CD4-positive, alpha-beta T cell treated with Interleukin-12 subunit alpha and Interleukin-12 subunit beta, for 1 hour (primary cell): ENCODE measurements around the gene TSSK2.

Experiments
- DNase-seq: peaks from one replicate; pipeline ENCODE4 v3.0.0-alpha.2; 2020

The TSSK2 gene

DNA sequence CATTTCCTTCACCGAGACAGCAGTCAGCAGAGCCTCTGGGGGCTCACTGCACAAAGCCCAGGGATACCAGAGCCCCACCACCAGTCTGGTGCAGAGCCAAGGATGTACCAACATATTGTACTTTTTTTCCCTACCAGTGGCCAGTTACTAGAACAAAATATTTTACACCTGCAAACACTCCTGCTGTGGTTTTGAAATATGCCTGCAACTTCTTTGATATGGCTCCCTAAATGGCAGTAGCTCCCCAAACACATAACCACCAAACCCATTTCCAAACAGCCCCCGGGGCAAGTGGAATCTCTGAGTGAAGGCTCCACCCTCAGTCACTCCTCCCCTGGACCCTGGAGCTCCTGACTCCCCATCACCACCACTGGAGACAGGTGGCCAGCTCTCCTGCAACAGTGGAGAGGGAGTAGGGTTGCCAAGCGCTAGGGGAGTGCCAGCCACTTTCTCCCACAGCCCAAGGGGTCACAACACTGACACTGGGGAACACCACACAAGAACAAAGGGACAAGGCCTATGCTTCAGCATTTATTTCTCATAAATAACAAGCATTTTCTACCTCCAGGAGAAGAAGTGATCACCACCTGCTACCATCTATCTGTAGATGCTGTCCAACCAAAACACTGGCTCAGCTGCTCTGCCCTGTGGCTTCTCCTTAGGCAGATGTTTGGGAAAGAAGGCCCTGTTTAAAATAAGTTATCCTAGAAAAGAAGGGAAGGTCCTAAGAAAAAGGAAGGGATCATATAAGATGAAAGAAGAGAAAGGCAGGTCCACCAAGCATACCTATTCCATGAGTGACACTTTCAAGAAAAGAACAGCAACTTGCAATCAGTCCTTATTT lies 24.0 kb upstream of the TSSK2 start:
- no peak for DNase-seq

- no peak for DNase-seq
Measured at GRCh38 chr22:19107730-19108074, 23.4 kb upstream of the TSSK2 start.

DNA sequence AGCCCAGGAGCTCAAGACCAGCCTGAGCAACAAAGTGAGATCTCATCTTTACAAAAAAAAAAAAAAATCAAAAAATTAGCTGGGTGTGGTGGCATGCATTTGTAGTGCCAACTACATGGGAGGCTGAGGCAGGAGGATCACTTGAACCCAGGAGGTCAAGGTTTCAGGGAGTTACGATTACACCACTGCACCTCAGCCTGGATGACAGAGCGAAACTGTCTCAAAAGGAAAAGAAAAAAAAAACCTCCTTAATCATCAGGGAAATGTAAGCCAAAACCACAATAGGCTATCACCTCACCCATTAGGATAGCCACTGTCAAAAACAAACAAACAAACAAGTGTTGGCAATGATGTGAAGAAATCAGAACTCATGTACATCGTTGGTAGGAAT lies 22.3 kb upstream of the TSSK2 start:
- DNase-seq = no peak

DNA sequence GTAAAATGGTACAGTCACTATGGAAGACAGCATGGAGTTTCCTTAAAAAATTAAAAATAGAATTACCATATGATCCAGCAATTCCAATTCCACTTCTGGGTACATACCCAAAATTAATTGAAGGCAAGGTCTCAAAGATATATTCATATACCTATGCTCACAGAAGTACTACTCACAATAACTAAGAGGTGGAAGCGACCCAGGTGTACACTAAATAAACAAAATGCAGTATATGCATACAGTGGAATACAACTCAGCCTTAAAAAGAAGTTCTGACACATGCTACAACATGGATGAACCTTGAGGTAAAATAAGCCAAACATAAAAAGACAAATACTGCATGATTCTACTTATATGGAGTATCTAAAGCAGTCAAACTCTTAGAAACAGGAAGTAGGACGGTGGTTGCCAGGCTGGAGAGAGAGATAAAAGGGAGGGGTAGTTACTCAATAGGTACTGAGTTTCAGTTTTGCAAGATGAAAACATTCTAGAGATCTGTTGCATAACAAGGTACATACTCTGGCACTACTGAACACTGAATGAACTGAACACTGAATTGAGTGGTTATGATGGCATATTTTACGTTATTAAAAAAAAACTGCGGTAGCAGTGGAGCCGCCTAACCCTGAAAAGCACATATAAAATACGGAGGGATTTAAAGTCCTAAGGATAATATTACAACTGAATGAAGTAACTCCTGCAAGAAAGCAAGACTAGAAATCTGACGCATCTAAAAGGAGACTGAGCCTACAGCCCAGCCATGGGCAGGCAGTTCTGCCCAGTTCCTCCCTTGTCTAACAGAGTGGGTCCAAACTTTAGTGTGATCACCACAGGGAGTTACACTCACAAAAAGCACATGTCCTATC lies 21.7 kb upstream of the TSSK2 start:
- DNase-seq = peak; percentile 73

DNA sequence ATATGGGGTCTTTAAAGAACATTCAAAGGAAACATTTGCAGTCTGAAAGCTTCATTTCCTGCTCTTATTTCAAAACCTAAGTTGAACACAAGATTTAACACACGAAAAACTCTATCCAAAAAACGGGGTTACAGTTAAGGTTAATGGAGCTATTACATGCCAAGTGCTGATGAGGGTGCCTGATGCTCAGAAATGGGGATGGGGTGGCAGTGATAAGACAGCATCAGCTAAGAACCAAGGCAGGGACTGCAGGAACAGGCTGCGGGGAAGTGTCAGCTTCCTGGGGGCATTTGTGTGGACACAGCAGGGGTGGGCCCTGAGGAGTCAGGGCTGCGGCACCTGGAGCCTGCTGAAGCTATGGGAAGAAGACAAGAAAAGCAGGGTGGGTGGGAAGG lies 21.0 kb upstream of the TSSK2 start:
- no peak for DNase-seq

DNA sequence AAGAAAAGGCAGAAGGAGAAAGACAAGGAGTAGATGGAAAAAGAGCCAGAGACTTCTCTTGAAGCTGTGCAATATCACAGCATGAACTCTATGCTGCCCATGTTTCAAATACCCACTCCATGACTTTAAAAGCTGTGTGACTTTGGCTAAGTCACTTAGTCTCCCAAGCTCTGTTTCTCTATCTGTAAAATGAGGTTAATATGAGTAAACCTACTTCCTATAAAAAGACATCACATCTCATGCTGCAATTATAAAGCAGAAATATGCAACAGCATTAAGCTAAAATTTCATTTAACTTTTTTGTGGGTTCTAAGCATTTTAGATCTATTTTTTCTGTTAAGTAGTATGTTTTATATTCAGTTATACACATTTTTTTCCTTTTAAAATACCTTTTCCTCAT lies 20.5 kb upstream of the TSSK2 start:
- DNase-seq = no peak

GRCh38 chr22:19111140-19111539 lies 20.0 kb upstream of the TSSK2 start:
- DNase-seq = no peak

- DNase-seq = no peak
Measured at GRCh38 chr22:19111584-19111983, 19.5 kb upstream of the TSSK2 start.

DNA sequence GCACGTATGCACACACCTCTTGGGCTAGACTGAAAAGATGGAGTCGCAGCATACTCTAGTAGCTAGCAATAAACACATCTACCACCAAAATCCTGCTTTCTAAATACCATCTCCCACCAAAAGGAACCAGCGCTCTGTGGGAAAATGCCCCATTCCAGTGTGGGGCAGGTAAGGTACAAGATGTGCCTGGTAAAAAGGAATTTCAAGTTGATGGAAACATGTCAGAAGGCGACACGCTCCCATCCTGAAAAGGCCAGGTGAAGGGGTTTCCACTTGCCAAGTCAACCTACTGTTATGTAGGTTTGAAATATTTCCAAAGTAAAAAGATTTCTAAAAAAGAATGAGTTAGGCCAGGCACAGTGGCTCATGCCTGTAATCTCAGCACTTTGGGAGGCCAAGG lies 17.7 kb upstream of the TSSK2 start:
- DNase-seq = no peak

DNA sequence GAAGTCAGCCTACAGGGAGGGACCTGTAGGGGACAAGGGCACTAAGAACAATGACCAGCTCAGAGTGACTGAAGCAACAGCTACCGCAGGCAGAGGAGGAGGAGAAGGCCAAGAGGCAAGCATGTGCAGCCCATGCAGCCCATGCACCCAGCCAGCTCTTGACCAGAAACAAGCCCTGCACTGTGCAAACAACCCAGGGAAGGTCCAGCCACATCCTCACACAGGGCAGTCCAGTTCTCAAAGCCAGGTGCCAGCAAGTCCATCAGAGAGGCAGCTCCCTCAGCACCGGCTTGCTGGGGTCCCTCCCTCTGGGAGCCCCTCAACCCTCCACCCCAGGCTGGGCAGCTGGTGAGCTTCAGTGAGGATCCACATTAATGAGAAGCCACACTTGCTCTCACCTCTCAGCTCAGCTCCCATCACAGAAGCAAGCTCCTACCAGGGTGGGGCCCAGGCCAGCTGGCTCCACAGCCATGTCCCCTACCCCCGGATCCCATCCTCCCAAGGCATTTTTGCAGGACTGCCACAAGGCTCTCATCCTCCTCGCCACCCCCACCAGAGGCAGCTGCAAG lies 16.0 kb upstream of the TSSK2 start:
- DNase-seq = no peak

- peak; percentile 24 for DNase-seq
Measured at GRCh38 chr22:19115628-19116027, 15.5 kb upstream of the TSSK2 start.

DNA sequence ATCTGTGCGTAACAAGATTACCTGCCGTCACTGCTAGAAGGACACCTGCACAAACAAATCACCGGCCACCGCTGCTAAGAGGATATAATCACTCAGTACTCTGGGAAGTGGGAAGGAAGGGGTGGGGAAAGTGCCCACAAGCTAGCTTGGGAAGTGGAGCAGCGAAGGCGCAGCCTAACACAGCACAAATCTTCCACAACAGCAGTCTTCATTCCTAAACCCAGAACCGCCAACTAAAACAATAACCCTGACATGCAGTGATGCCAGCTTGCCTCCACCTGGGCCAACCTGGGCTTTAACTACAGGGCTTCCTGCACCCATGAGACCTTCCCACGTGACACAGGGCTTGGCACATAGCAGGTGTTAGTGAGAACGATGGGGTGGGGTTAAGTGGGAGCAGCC lies 14.0 kb upstream of the TSSK2 start:
- no peak for DNase-seq

- DNase-seq = peak; percentile 26
Measured at GRCh38 chr22:19118329-19118880, 12.7 kb upstream of the TSSK2 start.

DNA sequence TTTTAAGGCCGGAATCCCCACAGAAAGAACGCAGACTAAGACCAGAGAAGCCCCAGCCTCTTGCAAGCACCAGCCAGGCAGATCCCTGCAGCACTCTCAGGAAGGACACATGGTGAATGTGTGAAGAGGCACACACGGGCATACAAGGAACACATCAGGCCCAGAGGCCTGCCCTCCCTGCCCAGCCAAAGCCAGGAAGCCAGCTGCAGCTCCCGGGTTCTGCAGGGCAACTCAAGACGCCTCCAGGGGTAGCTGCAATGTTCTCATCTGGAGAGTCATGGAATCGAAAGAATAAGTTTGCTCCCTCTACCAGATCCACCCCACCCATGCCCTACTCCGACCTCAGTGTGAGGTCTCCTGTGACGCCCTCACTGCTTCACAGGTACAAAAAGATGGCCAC lies 11.2 kb upstream of the TSSK2 start:
- no peak for DNase-seq

DNA sequence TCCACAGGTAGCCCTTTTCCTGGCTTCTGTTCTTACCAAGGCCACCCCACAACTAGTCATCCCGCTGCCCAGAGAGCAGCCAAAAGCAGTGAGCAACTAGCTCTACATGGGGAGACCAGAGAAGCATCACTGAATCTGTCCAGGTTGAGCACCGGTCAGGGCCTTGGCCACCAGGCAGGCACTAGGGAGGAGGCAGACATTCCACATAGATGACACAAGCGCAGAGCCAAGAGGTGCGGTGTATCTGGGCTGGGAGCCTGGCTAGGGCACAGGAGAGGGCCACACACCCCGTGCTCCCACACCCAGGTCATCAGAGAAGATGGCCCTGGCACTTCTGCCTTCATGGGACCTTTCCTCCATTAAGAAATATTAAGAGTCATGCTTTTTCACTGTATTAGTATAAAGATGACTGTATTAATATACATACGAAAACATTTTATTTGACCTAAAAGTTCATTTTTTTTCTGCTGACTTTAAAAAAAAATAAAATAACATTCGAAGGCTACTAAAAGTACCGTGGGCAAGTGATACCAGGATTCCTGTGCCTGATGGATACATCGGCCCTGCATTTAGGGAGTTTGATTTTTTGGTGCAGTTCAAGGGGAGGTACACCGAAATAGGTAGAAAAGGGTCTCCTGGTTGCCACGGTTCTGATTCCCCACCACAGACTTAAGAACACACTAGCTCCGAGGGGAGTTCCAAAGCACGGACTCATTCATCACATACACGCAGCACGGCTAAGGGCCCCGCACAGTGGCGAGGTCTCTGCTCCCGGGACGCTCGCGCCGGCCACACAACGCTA lies 10.1 kb upstream of the TSSK2 start:
- no peak for DNase-seq

- peak; percentile 32 for DNase-seq
Measured at GRCh38 chr22:19121631-19122142, 9.4 kb upstream of the TSSK2 start.

GRCh38 chr22:19122143-19122751 lies 8.9 kb upstream of the TSSK2 start, which contains the start of gene DGCR2:
Gene DGCR2 (minus strand): TSS chr22:19122412. CDS start chr22:19122206, 206 bp downstream.
- DNase-seq = peak; percentile 96

- DNase-seq = no peak
Measured at GRCh38 chr22:19122752-19123492, 8.2 kb upstream of the TSSK2 start.

DNA sequence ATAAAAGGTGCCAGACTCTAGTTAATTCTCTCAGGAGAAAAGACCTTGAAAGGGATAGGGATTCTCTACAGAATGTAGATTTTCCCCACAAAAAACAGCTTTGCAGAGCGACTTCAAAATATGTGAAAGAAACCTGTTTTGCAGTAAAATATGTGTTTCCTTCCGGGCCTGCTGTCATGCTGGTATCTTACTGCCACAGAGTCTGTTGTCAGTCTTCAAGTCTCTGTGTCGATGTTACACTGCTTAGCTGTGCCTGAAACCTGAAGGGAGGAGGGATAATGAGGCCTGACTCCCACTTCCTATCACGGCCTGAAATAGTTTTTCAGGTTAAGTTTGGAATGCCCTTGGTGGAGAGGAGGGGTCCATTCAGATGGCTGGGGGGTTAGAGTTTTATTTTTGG lies 7.2 kb upstream of the TSSK2 start:
- DNase-seq = no peak

- DNase-seq = no peak
Measured at GRCh38 chr22:19124377-19124776, 6.7 kb upstream of the TSSK2 start.

- no peak for DNase-seq
Measured at GRCh38 chr22:19125011-19125410, 6.1 kb upstream of the TSSK2 start.
